T1000 (cell line): ENCODE measurements around the gene PYGB.

ENCODE experiments used
- DNase-seq: peaks from one replicate; lab custom pipeline; 2025; ENCODE audit warnings: mixed read lengths; lab: John Stamatoyannopoulos, UW

The PYGB gene

DNA sequence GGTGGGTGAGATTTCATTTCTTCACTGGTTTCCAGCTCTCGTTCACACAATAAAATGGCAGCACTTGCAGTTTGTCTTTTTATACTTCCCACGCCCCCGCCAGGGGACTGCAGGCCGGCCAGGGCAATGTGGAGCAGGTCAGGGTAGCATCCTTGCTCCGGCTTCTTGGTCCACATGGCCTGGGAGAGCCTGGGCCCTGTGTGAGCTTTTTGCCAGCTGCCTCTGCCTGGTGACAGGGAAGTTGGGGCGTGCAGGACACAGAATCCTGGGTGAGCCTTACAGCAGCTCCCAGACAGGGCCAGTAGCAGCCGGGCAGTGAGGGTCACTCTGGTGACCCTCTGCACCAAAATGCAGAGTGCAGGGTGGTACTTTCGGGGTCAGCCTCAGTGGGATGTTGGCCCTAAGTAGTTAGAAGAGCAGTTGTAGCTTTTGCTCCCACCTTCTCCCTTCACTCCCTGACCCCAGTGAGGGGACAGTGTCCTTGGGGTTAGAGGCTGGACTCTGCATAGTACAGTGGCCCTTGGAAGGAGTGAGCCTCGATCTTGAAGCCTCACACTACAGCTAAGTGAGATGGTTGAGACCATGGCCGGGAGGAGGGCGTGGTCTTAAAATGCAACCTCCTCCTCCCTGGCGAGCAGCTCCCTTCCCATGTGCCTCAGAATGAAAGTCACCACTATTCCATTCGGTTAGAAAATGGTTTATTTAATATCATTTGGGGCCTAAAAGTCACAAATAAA lies 23.8 kb downstream of the PYGB start:
- no peak for DNase-seq

- no peak for DNase-seq
Observed at GRCh38 chr20:25272223-25273000, 24.5 kb downstream of the PYGB start.

- DNase-seq: no peak
Observed at GRCh38 chr20:25273046-25273445, 25.2 kb downstream of the PYGB start.

GRCh38 chr20:25273541-25274358 lies 25.9 kb downstream of the PYGB start:
- DNase-seq: no peak

GRCh38 chr20:25274481-25274880 lies 26.6 kb downstream of the PYGB start:
- DNase-seq: no peak

- no peak for DNase-seq
Observed at GRCh38 chr20:25274891-25275812, 27.3 kb downstream of the PYGB start.

- no peak for DNase-seq
Observed at GRCh38 chr20:25275813-25276532, 28.1 kb downstream of the PYGB start.

- no peak for DNase-seq
Observed at GRCh38 chr20:25276533-25277050, 28.7 kb downstream of the PYGB start.

GRCh38 chr20:25277051-25277801 lies 29.3 kb downstream of the PYGB start:
- DNase-seq: no peak

DNA sequence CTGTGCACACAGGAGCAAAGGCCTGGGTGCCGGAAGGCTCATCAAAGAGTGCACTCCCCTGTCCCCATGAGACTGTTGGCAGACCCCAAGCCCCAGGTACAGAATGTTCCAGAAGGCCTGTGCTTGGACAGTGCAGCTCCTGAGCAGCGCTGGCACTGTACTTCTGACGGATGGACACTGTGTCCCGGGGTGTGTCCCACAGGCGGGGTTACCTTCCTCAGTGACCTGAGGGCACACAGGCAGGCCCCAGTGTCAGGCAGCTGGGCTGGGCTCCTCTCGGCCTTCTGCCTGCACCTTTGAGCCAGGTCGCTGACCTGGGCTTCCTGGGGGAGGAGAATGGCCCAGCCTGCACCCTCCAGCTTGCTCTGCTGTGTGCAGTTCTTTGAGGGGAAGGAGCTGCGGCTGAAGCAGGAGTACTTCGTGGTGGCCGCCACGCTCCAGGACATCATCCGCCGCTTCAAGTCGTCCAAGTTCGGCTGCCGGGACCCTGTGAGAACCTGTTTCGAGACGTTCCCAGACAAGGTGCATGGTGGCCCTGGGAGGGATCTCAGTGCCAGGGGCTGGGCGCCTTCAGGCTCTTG lies 30.1 kb downstream of the PYGB start:
- DNase-seq: no peak

- DNase-seq: no peak
Observed at GRCh38 chr20:25278636-25279361, 30.9 kb downstream of the PYGB start.

- no peak for DNase-seq
Observed at GRCh38 chr20:25279403-25279802, 31.5 kb downstream of the PYGB start.

GRCh38 chr20:25280051-25280573 lies 32.2 kb downstream of the PYGB start:
- DNase-seq: no peak

DNA sequence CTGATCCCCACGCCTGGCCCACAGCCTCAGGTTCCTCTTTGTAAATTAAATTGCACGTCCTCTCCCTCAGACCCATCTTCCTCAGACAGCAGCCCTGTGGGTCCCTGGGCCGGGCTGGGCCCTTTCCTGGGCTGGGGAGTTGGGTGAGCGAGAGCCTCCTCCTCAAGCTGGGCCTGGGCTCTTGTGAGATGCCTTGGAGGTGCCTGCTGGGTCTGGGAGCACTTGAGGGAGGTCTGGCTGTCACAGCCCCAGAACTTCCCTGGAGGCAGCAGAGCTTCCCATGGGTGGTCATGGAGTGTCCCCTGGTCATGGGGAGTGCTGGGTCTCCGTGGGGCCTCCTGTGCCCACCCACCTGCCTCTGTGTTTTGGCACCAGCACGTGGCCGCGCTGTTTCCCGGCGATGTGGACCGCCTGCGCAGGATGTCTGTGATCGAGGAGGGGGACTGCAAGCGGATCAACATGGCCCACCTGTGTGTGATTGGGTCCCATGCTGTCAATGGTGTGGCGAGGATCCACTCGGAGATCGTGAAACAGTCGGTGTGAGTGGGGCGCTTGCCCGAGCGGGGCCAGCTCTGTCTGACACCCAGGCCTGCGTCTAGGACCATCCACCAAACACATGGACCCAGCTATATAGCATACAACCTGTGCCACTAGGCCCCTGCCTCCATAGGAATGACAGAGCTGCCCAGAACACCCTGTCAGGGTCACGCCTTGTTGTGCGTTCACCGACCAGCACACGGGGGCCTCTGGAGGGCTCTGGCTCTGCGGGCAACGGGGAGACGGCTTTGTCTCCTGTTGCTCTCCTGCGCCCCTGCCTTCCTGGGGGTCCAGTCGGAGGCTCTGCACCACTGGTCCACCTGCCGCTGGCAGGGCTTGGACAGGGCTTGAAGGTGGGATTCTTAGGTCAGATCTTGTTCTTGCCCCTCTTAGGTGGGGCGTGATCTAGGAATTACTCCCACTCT lies 33.0 kb downstream of the PYGB start:
- DNase-seq: no peak

- DNase-seq: no peak
Observed at GRCh38 chr20:25281541-25281991, 33.7 kb downstream of the PYGB start.

DNA sequence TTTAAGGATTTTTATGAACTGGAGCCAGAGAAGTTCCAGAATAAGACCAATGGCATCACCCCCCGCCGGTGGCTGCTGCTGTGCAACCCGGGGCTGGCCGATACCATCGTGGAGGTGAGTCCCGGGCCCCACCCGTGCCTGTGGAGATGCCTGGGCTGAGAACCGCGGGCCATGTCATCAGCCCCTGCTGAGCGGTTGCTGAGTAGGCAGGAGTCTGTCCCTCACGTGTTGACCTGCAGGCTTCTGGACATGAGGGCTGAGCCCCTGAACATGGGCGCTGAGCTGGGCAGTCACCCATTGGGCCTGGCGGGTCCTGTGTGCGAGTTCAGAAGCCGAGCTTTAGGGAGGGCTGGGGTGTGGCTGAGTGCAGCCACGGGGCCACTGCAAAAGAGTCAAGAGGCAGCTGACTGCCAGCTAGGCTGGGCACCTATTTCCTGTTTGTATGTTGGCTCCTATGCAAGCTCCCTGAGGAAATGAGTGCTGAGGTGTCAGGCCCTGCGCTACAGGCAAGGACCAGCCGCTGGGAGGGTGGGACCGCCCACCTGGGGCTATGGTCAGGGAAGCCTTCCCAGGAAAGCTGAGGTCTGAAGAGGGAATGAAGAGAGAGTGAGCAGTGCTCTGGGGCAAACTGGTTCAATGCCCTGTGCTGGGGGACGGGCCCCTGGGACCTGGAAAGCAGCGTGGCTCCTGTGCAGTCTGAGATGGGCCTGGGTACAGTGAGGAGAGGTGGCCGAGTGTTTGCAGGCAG lies 34.3 kb downstream of the PYGB start:
- DNase-seq: no peak

GRCh38 chr20:25282796-25283195 lies 34.9 kb downstream of the PYGB start:
- no peak for DNase-seq
